Common myeloid progenitor, CD34-positive (primary cell): Measurements from ENCODE around the gene AIFM1.

ENCODE experiments used
- CTCF ChIA-PET: fragments of 350-600 bp; sonication (Branson Sonifier 250); formaldehyde crosslinking; loops from one replicate; lab custom pipeline; 2021; ENCODE audit warnings: antibody characterized with exemption; lab: Charles Lee
- POLR2A ChIA-PET: fragments of 350-600 bp; sonication (Branson Sonifier 250); formaldehyde crosslinking; loops from one replicate; lab custom pipeline; 2021; ENCODE audit warnings: antibody characterized with exemption; lab: Charles Lee
- DNase-seq, 3 donors: peaks; one replicate each; pipeline versions ENCODE4 v3.0.0 to v3.0.0-alpha.2; 2013
- H3K27ac ChIP-seq, 2 experiments: 1 replicate in 1 of 2; 2 replicates in 1 of 2; pipeline ENCODE4 v1.7.0; 2013; ENCODE audit warnings: inconsistent platforms in 2 of 2, low read length in 2 of 2, mild to moderate bottlenecking in 2 of 2, low read depth in 1 of 2, moderate library complexity in 1 of 2; ENCODE audit not compliant: severe bottlenecking in 2 of 2, insufficient read depth in 1 of 2, poor library complexity in 1 of 2
- H3K27me3 ChIP-seq, 5 experiments: replicated peaks in 2 of 5; 1 replicate in 3 of 5; 2 replicates in 2 of 5; pipeline versions ENCODE4 v1.6.1 to v1.7.0; 2013; ENCODE audit warnings: low read length in 4 of 5, mild to moderate bottlenecking in 2 of 5, moderate library complexity in 2 of 5, inconsistent platforms in 1 of 5; ENCODE audit not compliant: insufficient read depth in 5 of 5, control insufficient read depth in 4 of 5
- H3K36me3 ChIP-seq, 4 experiments: 1 replicate in 2 of 4; 2 replicates in 2 of 4; pipeline versions ENCODE4 v1.6.1 to v1.7.0; 2013; ENCODE audit warnings: low read length in 3 of 4, control low read depth in 1 of 4, mild to moderate bottlenecking in 1 of 4; ENCODE audit not compliant: control insufficient read depth in 4 of 4, insufficient read depth in 4 of 4
- H3K4me1 ChIP-seq, 4 experiments: 1 replicate in 3 of 4; 2 replicates in 1 of 4; pipeline versions ENCODE4 v1.6.1 to v1.7.1; 2013; ENCODE audit warnings: low read length in 3 of 4, mild to moderate bottlenecking in 3 of 4, control low read depth in 1 of 4, inconsistent platforms in 1 of 4, moderate library complexity in 1 of 4; ENCODE audit not compliant: control insufficient read depth in 4 of 4, insufficient read depth in 4 of 4; ENCODE audit errors: control extremely low read depth in 1 of 4
- H3K4me3 ChIP-seq, 7 experiments: 1 replicate in 4 of 7; 2 replicates in 3 of 7; pipeline versions ENCODE4 v1.5.1 to v1.7.0; 2013; ENCODE audit warnings: mild to moderate bottlenecking in 7 of 7, low read length in 6 of 7, moderate library complexity in 6 of 7, inconsistent platforms in 2 of 7, low read depth in 2 of 7, control low read depth in 1 of 7; ENCODE audit not compliant: insufficient read depth in 4 of 7, control insufficient read depth in 1 of 7; ENCODE audit errors: extremely low read depth in 1 of 7
- H3K9me3 ChIP-seq, 5 experiments: 1 replicate in 4 of 5; 2 replicates in 1 of 5; pipeline versions ENCODE4 v1.6.1 to v1.7.1; 2013; ENCODE audit warnings: low read length in 4 of 5, mild to moderate bottlenecking in 2 of 5, inconsistent platforms in 1 of 5, low read depth in 1 of 5, moderate library complexity in 1 of 5; ENCODE audit not compliant: control insufficient read depth in 4 of 5, insufficient read depth in 2 of 5; ENCODE audit errors: control extremely low read depth in 1 of 5
- WGBS: methylation state at CpG from one replicate; pipeline ENCODE4 v1.1.5; 2013; ENCODE audit not compliant: insufficient coverage; 5-methylcytosine and 5-hydroxymethylcytosine counted together

Gene AIFM1

GRCh38 chrX:130176942-130177341 lies 11.3 kb upstream of the AIFM1 start:
- H3K9me3 ChIP-seq = no peaks in the 10 kb centered on the region
- H3K4me3 ChIP-seq = no peak overlapping the region
- ChIA-PET CTCF (interaction anchor here (1.1 to 1.5 kb wide), 3 partner anchors 14 to 54 kb away, joined by 3 to 4 read pairs (median 4); no protein-coding TSS in a partner anchor), POLR2A (no interaction called here)
- no peaks in the 10 kb centered on the region for H3K36me3 ChIP-seq
- no peak overlapping the region for H3K27ac ChIP-seq
- DNase-seq = no peak
- peaks cover 11 to 73% (median 50%) of the 10 kb centered on the region in 4 experiments for H3K4me1 ChIP-seq
- 72% methylated on average over 3 of the region's 4 CpGs for WGBS
- H3K27me3 ChIP-seq = no peaks in the 10 kb centered on the region

- H3K27ac ChIP-seq = no peak overlapping the region
- CTCF ChIA-PET = interaction anchor here (0.7 to 1.5 kb wide), 6 partner anchors 10 to 65 kb away, joined by 3 to 4 read pairs (median 3); no protein-coding TSS in a partner anchor
- POLR2A ChIA-PET = no interaction called here
Measured at GRCh38 chrX:130176354-130176776, 10.7 kb upstream of the AIFM1 start.

GRCh38 chrX:130174937-130175336 lies 9.3 kb upstream of the AIFM1 start:
- Histone ChIP-seq H3K4me3 (no peak overlapping the region), H3K27ac (no peak overlapping the region), H3K4me1 (peaks cover 14 to 78% (median 53%) of the 10 kb centered on the region in 4 experiments), H3K36me3 (no peaks in the 10 kb centered on the region), H3K9me3 (no peaks in the 10 kb centered on the region), H3K27me3 (no peaks in the 10 kb centered on the region)
- no CpG with 5 or more reads among the region's 2 CpGs for WGBS
- ChIA-PET CTCF (interaction anchor here (1.5 kb wide), 1 partner anchor 16 kb away, joined by 4 read pairs; no protein-coding TSS in a partner anchor), POLR2A (no interaction called here)
- DNase-seq = no peak

More at GRCh38 chrX:130176354-130176776, 10.7 kb upstream of the AIFM1 start:
- no peak for DNase-seq
- no peaks in the 10 kb centered on the region for H3K36me3 ChIP-seq
- H3K9me3 ChIP-seq = no peaks in the 10 kb centered on the region
- peaks cover 11 to 73% (median 50%) of the 10 kb centered on the region in 4 experiments for H3K4me1 ChIP-seq
- H3K27me3 ChIP-seq = no peaks in the 10 kb centered on the region
- no peak overlapping the region for H3K4me3 ChIP-seq

- no peaks in the 10 kb centered on the region for H3K27me3 ChIP-seq
- POLR2A ChIA-PET = interaction anchor here (1.3 to 1.4 kb wide), 2 partner anchors 9 kb away, joined by 3 to 4 read pairs; partner anchors contain the start of gene AIFM1
- H3K36me3 ChIP-seq = no peaks in the 10 kb centered on the region
- WGBS = 78% methylated on average over 9 of the region's 10 CpGs
- DNase-seq = no peak
- peak overlapping the region; percentile 33 to 79 for H3K27ac ChIP-seq
- CTCF ChIA-PET = interaction anchor here (1.5 to 2.3 kb wide), 2 partner anchors 17 to 94 kb away, joined by 4 to 7 read pairs; no protein-coding TSS in a partner anchor
- H3K4me3 ChIP-seq = peak overlapping the region in 2 of 7 experiments; percentile 75 to 85
- H3K9me3 ChIP-seq = no peaks in the 10 kb centered on the region
- peaks cover 14 to 71% (median 49%) of the 10 kb centered on the region in 4 experiments for H3K4me1 ChIP-seq
Measured at GRCh38 chrX:130174045-130174704, 8.5 kb upstream of the AIFM1 start.

DNA sequence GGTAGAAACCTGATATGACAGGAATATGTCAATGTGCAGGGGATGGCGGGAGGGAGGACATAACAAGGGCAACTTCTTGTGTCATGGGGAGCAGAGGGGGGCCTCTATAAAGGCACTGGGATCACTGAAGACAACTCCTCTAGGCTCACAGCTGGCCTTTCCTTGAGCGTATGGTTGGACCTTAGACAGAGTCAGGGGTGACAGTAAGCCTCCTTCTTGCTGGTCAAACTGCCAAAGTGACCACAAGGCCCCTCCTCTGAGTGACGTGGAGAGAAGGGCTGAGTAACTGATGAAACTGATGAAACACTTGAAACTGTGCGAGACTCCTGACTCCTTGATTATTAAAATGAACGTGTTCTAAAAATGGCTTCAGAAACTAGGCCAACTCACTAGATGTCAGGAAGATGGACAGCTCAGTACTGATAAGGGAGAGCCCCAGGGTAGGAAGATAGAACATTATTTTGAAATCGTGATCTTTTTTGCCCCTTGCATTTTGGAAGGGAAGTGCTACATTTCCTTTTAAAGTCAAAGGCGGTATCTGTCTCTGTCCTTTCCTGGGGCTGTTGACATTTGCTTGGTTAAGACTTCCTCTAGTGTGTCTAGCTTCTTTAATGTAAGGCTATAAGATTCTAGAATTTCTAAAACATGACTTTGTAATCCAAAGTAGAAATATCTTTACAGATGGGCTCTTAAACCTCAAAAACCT lies 7.7 kb upstream of the AIFM1 start:
- peak in 2 of 3 donors; percentile 39 to 47 for DNase-seq
- Histone ChIP-seq H3K9me3 (no peaks in the 10 kb centered on the region), H3K4me1 (peaks cover 14 to 67% (median 45%) of the 10 kb centered on the region in 4 experiments), H3K4me3 (peak overlapping the region in 5 of 7 experiments; percentile 57 to 85 (median 75)), H3K27me3 (no peaks in the 10 kb centered on the region), H3K27ac (peak overlapping the region; percentile 33 to 79), H3K36me3 (no peaks in the 10 kb centered on the region)
- ChIA-PET POLR2A (interaction anchor here (1.3 to 1.4 kb wide), 2 partner anchors 8 to 10 kb away, joined by 3 to 4 read pairs; partner anchors contain the start of gene AIFM1), CTCF (interaction anchor here (1.3 to 2.3 kb wide), 4 partner anchors 18 to 93 kb away, joined by 3 to 7 read pairs (median 4); no protein-coding TSS in a partner anchor)
- WGBS = 32% methylated on average over 6 of the region's 7 CpGs

DNA sequence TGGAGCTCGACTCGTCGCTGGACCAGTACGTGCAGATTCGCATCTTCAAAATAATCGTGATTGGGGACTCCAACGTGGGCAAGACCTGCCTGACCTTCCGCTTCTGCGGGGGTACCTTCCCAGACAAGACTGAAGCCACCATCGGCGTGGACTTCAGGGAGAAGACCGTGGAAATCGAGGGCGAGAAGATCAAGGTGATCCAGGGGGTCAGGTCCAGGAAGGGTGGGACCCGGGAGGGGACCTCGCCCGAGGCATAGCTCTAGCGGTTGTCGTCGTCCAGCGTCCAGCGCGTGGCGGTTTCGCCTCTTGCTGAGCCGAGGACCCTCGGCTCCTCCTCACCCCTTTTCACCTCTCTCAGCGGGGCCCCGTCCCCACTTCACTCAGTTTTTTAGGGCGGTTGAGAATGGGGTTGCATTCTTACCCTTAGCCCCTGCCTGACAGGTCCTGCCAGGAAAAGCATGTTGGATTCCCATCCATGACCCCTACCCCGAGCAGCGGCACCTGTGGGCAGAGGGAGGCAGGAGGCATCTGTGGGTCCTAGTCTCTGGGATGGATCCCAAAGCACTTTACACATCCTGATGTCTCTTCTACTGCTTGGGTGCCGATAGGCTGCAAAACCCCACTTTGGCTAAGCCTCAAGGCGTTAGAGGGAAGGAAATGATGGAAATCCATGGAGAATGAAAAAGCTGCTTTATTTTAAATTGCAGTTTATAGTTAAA lies 6.6 kb upstream of the AIFM1 start:
- WGBS = 65% methylated on average over 30 of the region's 34 CpGs
- POLR2A ChIA-PET = interaction anchor here (1.3 kb wide), 2 partner anchors 8 to 11 kb away, joined by 3 to 5 read pairs; no protein-coding TSS in a partner anchor
- DNase-seq = no peak
- no peaks in the 10 kb centered on the region for H3K27me3 ChIP-seq
- no peaks in the 10 kb centered on the region for H3K9me3 ChIP-seq
- CTCF ChIA-PET = interaction anchor here (1.3 to 2.3 kb wide), 4 partner anchors 19 to 92 kb away, joined by 3 to 7 read pairs (median 4); no protein-coding TSS in a partner anchor
- no peaks in the 10 kb centered on the region for H3K36me3 ChIP-seq
- peaks cover 14 to 56% (median 38%) of the 10 kb centered on the region in 4 experiments for H3K4me1 ChIP-seq
- peak overlapping the region; percentile 57 to 85 (median 74) for H3K4me3 ChIP-seq
- peak overlapping the region; percentile 66 to 79 for H3K27ac ChIP-seq
